ENCODE measurements around the gene MRM2.

- TF ChIP-seq REST (IDR thresholded peaks at IDR 0.05; ENCODE audit: low read depth) = no peak
- no peak for TF ChIP-seq CTCF (IDR thresholded peaks at IDR 0.05 in 2 of 3, conservative IDR thresholded peaks at IDR 0.05 in 1 of 3; ENCODE audit: borderline replicate concordance in 1 of 3, insufficient read depth in 1 of 3, low read depth in 2 of 3, low read length in 2 of 3)
- TF ChIP-seq SP1 (IDR thresholded peaks at IDR 0.05; ENCODE audit: low read depth) = no peak
- TF ChIP-seq POLR2A (IDR thresholded peaks at IDR 0.05; ENCODE audit: borderline replicate concordance, extremely low read depth, insufficient read depth, insufficient read length) = no peak
- TF ChIP-seq RAD21 (IDR thresholded peaks at IDR 0.05; ENCODE audit: low read depth) = no peak
- TF ChIP-seq TCF7L2 (IDR thresholded peaks at IDR 0.05; ENCODE audit: borderline replicate concordance, extremely low read depth, insufficient read depth, insufficient read length) = no peak
- no peak for TF ChIP-seq SRF (IDR thresholded peaks at IDR 0.05; ENCODE audit: low read depth)
- no peak for TF ChIP-seq ZBTB33 (IDR thresholded peaks at IDR 0.05; ENCODE audit: extremely low read depth, insufficient replicate concordance, low read length)
- no peak for TF ChIP-seq EZH2phosphoT487 (IDR thresholded peaks at IDR 0.05; ENCODE audit: borderline replicate concordance)
- TF ChIP-seq EZH2 (IDR thresholded peaks at IDR 0.05) = no peak
- no peak for TF ChIP-seq POLR2AphosphoS5 (IDR thresholded peaks at IDR 0.05; ENCODE audit: low read depth, low read length)
- no peak for TF ChIP-seq JUND (IDR thresholded peaks at IDR 0.05)
Measured at GRCh38 chr7:2211926-2212325, 30.1 kb downstream of the MRM2 start.

All from HCT116 (cell line).